Glomerular visceral epithelial cell (primary cell): ENCODE data around the gene SBNO1.
"Not testable (repeated sequence)": the region's sequence is repeated elsewhere in the genome, so short reads cannot be mapped to it uniquely, and the experiment has no call there.

ENCODE experiments used
- DNase-seq: peaks from one replicate; pipeline ENCODE4 v3.0.0-alpha.2; 2016; ENCODE audit errors: extremely low spot score

Gene SBNO1

GRCh38 chr12:123346946-123347345 lies 17.7 kb downstream of the SBNO1 start:
- no peak for DNase-seq

GRCh38 chr12:123344086-123344485 lies 20.6 kb downstream of the SBNO1 start:
- no peak for DNase-seq

GRCh38 chr12:123337070-123337469 lies 27.6 kb downstream of the SBNO1 start:
- no peak for DNase-seq

- no peak for DNase-seq
Observed at GRCh38 chr12:123336530-123336929, 28.1 kb downstream of the SBNO1 start.

GRCh38 chr12:123335490-123335889 lies 29.2 kb downstream of the SBNO1 start:
- DNase-seq = no peak

GRCh38 chr12:123329799-123330198 lies 34.8 kb downstream of the SBNO1 start:
- no peak for DNase-seq

- no peak for DNase-seq
Observed at GRCh38 chr12:123319826-123320225, 44.8 kb downstream of the SBNO1 start.

GRCh38 chr12:123319273-123319672 lies 45.4 kb downstream of the SBNO1 start:
- DNase-seq = no peak

- not testable (repeated sequence) for DNase-seq
Observed at GRCh38 chr12:123313046-123313445, 51.6 kb downstream of the SBNO1 start.

- DNase-seq = no peak
Observed at GRCh38 chr12:123306200-123306599, 58.4 kb downstream of the SBNO1 start.

GRCh38 chr12:123305136-123305535 lies 59.5 kb downstream of the SBNO1 start:
- DNase-seq = no peak

GRCh38 chr12:123293178-123293760 lies 71.4 kb downstream of the SBNO1 start:
- DNase-seq = no peak

- DNase-seq = no peak
Observed at GRCh38 chr12:123289911-123290310, 74.7 kb downstream of the SBNO1 start.

- no peak for DNase-seq
Observed at GRCh38 chr12:123288751-123289346, 75.8 kb downstream of the SBNO1 start.

GRCh38 chr12:123286652-123287373 lies 77.8 kb downstream of the SBNO1 start:
- no peak for DNase-seq

GRCh38 chr12:123284669-123285068 lies 80.0 kb downstream of the SBNO1 start:
- DNase-seq = no peak

GRCh38 chr12:123283461-123283860 lies 81.2 kb downstream of the SBNO1 start:
- no peak for DNase-seq

GRCh38 chr12:123282111-123282510 lies 82.5 kb downstream of the SBNO1 start:
- DNase-seq = no peak

- no peak for DNase-seq
Observed at GRCh38 chr12:123280971-123281370, 83.7 kb downstream of the SBNO1 start.

GRCh38 chr12:123278101-123278627 lies 86.5 kb downstream of the SBNO1 start:
- no peak for DNase-seq

GRCh38 chr12:123273166-123273565 lies 91.5 kb downstream of the SBNO1 start:
- DNase-seq = no peak

GRCh38 chr12:123271001-123271668 lies 93.5 kb downstream of the SBNO1 start:
- DNase-seq = peak; percentile 63
